IMR-90 (cell line): Measurements from ENCODE around the gene PAPLN.

Source experiments
- CTCF ChIP-seq: conservative IDR thresholded peaks from 2 replicates; pipeline ENCODE4 v1.5.1; 2012; ENCODE audit warnings: mild to moderate bottlenecking, low read depth, low read length, improper control_type of control experiment
- ELK1 ChIP-seq: fragments of 150-350 bp; IDR thresholded peaks from 2 replicates; pipeline ENCODE4 v1.6.1; 2016; ENCODE audit warnings: low read depth, mild to moderate bottlenecking, low read length, moderate library complexity, borderline replicate concordance
- POLR2A ChIP-seq: IDR thresholded peaks from 2 replicates; pipeline ENCODE4 v1.6.1; 2012; ENCODE audit warnings: mild to moderate bottlenecking, low read depth, low read length
- RFX5 ChIP-seq: IDR thresholded peaks from 2 replicates; pipeline ENCODE4 v1.8.0; 2012; ENCODE audit warnings: low read depth, mild to moderate bottlenecking, low read length, moderate library complexity

GRCh38 chr14:73223049-73223448, 14.3 kb upstream of the PAPLN start:
- TF ChIP-seq CTCF (no peak), RFX5 (no peak), ELK1 (no peak), POLR2A (no peak)
